Trophoblast cell (in vitro differentiated cells and primary cell): Measurements from ENCODE around the gene AKAP6.

Source experiments
- DNase-seq, 2 donors: peaks; one replicate each; pipeline ENCODE4 v3.0.0-alpha.2; 2016
- H2AFZ ChIP-seq: 2 replicates; pipeline ENCODE4 v1.6.1; 2013; ENCODE audit warnings: low read length, moderate library complexity, mild to moderate bottlenecking; ENCODE audit not compliant: insufficient read depth, poor library complexity
- H2AK5ac ChIP-seq: 2 replicates; pipeline ENCODE4 v1.6.1; 2013; ENCODE audit warnings: mild to moderate bottlenecking, low read length
- H2BK120ac ChIP-seq: 2 replicates; pipeline ENCODE4 v1.6.1; 2013; ENCODE audit warnings: low read length, mild to moderate bottlenecking, moderate library complexity; ENCODE audit not compliant: insufficient read depth, poor library complexity
- H2BK12ac ChIP-seq: 2 replicates; pipeline ENCODE4 v1.6.1; 2013; ENCODE audit warnings: mild to moderate bottlenecking, low read length, moderate library complexity
- H2BK5ac ChIP-seq: 2 replicates; pipeline ENCODE4 v1.6.1; 2013; ENCODE audit warnings: low read length, low read depth, moderate library complexity, mild to moderate bottlenecking; ENCODE audit not compliant: poor library complexity
- H3K14ac ChIP-seq: 2 replicates; pipeline ENCODE4 v1.6.1; 2013; ENCODE audit warnings: mild to moderate bottlenecking, low read length
- H3K18ac ChIP-seq: 2 replicates; pipeline ENCODE4 v1.6.1; 2013; ENCODE audit warnings: mild to moderate bottlenecking, low read length
- H3K23ac ChIP-seq: 2 replicates; pipeline ENCODE4 v1.6.1; 2013; ENCODE audit warnings: low read length
- H3K27ac ChIP-seq: 2 replicates; pipeline ENCODE4 v1.5.1; 2013; ENCODE audit warnings: low read depth, mild to moderate bottlenecking, inconsistent platforms, low read length, moderate library complexity
- H3K27me3 ChIP-seq: 2 replicates; pipeline ENCODE4 v1.6.1; 2013; ENCODE audit warnings: inconsistent platforms, mild to moderate bottlenecking, low read length, moderate library complexity; ENCODE audit not compliant: insufficient read depth
- H3K36me3 ChIP-seq, 2 experiments: 1 replicate in 1 of 2; 2 replicates in 1 of 2; pipeline ENCODE4 v1.6.1; 2013; ENCODE audit warnings: low read length in 2 of 2, mild to moderate bottlenecking in 2 of 2, moderate library complexity in 1 of 2; ENCODE audit not compliant: insufficient read depth in 2 of 2, control insufficient read depth in 1 of 2
- H3K4ac ChIP-seq: 2 replicates; pipeline ENCODE4 v1.6.1; 2013; ENCODE audit warnings: low read depth, mild to moderate bottlenecking, low read length, moderate library complexity
- H3K4me1 ChIP-seq, 2 experiments: 1 replicate in 1 of 2; 2 replicates in 1 of 2; pipeline ENCODE4 v1.6.1; 2013; ENCODE audit warnings: low read length in 2 of 2, mild to moderate bottlenecking in 2 of 2, moderate library complexity in 1 of 2; ENCODE audit not compliant: insufficient read depth in 2 of 2, control insufficient read depth in 1 of 2
- H3K4me2 ChIP-seq: 2 replicates; pipeline ENCODE4 v1.6.1; 2013; ENCODE audit warnings: inconsistent platforms, mild to moderate bottlenecking, low read length, moderate library complexity
- H3K4me3 ChIP-seq: 2 replicates; pipeline ENCODE4 v1.5.1; 2013; ENCODE audit warnings: mild to moderate bottlenecking, low read depth, low read length, inconsistent platforms
- H3K79me1 ChIP-seq: one replicate; pipeline ENCODE4 v1.6.1; 2013; ENCODE audit warnings: low read length
- H3K79me2 ChIP-seq: 2 replicates; pipeline ENCODE4 v1.6.1; 2013; ENCODE audit warnings: low read length, mild to moderate bottlenecking; ENCODE audit not compliant: control insufficient read depth, insufficient read depth, poor library complexity
- H3K9ac ChIP-seq: 2 replicates; pipeline ENCODE4 v1.6.1; 2013; ENCODE audit warnings: mild to moderate bottlenecking, low read length
- H3K9me3 ChIP-seq: 2 replicates; pipeline ENCODE4 v1.6.1; 2013; ENCODE audit warnings: low read depth, mild to moderate bottlenecking, control low read depth, inconsistent platforms, low read length; ENCODE audit not compliant: insufficient read depth
- H4K12ac ChIP-seq: 2 replicates; pipeline ENCODE4 v1.6.1; 2013; ENCODE audit warnings: low read depth, mild to moderate bottlenecking, low read length, moderate library complexity
- H4K8ac ChIP-seq: 2 replicates; pipeline ENCODE4 v1.6.1; 2013; ENCODE audit warnings: low read depth, mild to moderate bottlenecking, low read length, moderate library complexity
- H4K91ac ChIP-seq: one replicate; pipeline ENCODE4 v1.6.1; 2013; ENCODE audit warnings: low read depth, mild to moderate bottlenecking, low read length, moderate library complexity
- WGBS: extraction: QIAGEN DNeasy Blood & Tissue Kit; methylation state at CpG from one replicate; pipeline ENCODE4 v1.1.7; 2013; ENCODE audit warnings: missing lambda C conversion rate; ENCODE audit not compliant: insufficient read length, insufficient coverage; ENCODE audit errors: extremely low coverage; 5-methylcytosine and 5-hydroxymethylcytosine counted together

Gene AKAP6

GRCh38 chr14:32307881-32308582 is 21.1 kb upstream of the AKAP6 start:
- no peak overlapping the region for H2BK5ac ChIP-seq
- H3K14ac ChIP-seq: no peak overlapping the region
- no peak overlapping the region for H4K12ac ChIP-seq
- no peaks in the 10 kb centered on the region for H3K79me1 ChIP-seq
- no peak overlapping the region for H3K9ac ChIP-seq
- H3K4me2 ChIP-seq: no peak overlapping the region
- no peak overlapping the region for H3K23ac ChIP-seq
- no peaks in the 10 kb centered on the region for H3K27me3 ChIP-seq
- H3K9me3 ChIP-seq: no peaks in the 10 kb centered on the region
- H3K27ac ChIP-seq: no peak overlapping the region
- H2AK5ac ChIP-seq: no peak overlapping the region
- H3K4ac ChIP-seq: no peak overlapping the region
- H3K4me1 ChIP-seq: no peaks in the 10 kb centered on the region
- no CpG with 5 or more reads among the region's 3 CpGs for WGBS
- H3K18ac ChIP-seq: no peak overlapping the region
- H2AFZ ChIP-seq: no peak overlapping the region
- DNase-seq: no peak
- H2BK12ac ChIP-seq: peak overlapping the region; percentile 25
- H3K4me3 ChIP-seq: no peak overlapping the region
- H2BK120ac ChIP-seq: no peak overlapping the region
- H4K8ac ChIP-seq: no peak overlapping the region
- no peaks in the 10 kb centered on the region for H3K36me3 ChIP-seq
- H4K91ac ChIP-seq: no peak overlapping the region
- H3K79me2 ChIP-seq: no peaks in the 10 kb centered on the region

GRCh38 chr14:32310876-32311275 is 18.2 kb upstream of the AKAP6 start:
- Histone ChIP-seq H3K4me1 (no peaks in the 10 kb centered on the region), H4K8ac (no peak overlapping the region), H3K9me3 (no peaks in the 10 kb centered on the region), H2AFZ (no peak overlapping the region), H3K4me2 (no peak overlapping the region), H3K4ac (no peak overlapping the region), H4K91ac (no peak overlapping the region), H3K36me3 (no peaks in the 10 kb centered on the region), H3K18ac (no peak overlapping the region), H2AK5ac (no peak overlapping the region), H3K27ac (no peak overlapping the region), H3K4me3 (no peak overlapping the region), H2BK5ac (no peak overlapping the region), H2BK120ac (no peak overlapping the region), H3K9ac (no peak overlapping the region), H3K27me3 (no peaks in the 10 kb centered on the region), H4K12ac (no peak overlapping the region), H3K79me1 (no peaks in the 10 kb centered on the region), H3K79me2 (no peaks in the 10 kb centered on the region), H3K23ac (no peak overlapping the region), H2BK12ac (no peak overlapping the region), H3K14ac (no peak overlapping the region)
- no peak for DNase-seq

- H4K8ac ChIP-seq: no peak overlapping the region
- no peak overlapping the region for H2BK120ac ChIP-seq
- H4K12ac ChIP-seq: no peak overlapping the region
- no CpG with 5 or more reads among the region's 3 CpGs for WGBS
- no peak overlapping the region for H3K18ac ChIP-seq
- H3K36me3 ChIP-seq: no peaks in the 10 kb centered on the region
- no peak overlapping the region for H3K4me2 ChIP-seq
- H2BK5ac ChIP-seq: no peak overlapping the region
- H3K79me2 ChIP-seq: no peaks in the 10 kb centered on the region
- no peak overlapping the region for H3K23ac ChIP-seq
- H3K27me3 ChIP-seq: no peaks in the 10 kb centered on the region
- H3K4ac ChIP-seq: no peak overlapping the region
- no peak for DNase-seq
- no peak overlapping the region for H3K9ac ChIP-seq
- H3K27ac ChIP-seq: no peak overlapping the region
- H2AK5ac ChIP-seq: no peak overlapping the region
- no peak overlapping the region for H2BK12ac ChIP-seq
- H3K4me1 ChIP-seq: no peaks in the 10 kb centered on the region
- no peak overlapping the region for H2AFZ ChIP-seq
- no peak overlapping the region for H4K91ac ChIP-seq
- no peak overlapping the region for H3K4me3 ChIP-seq
- no peak overlapping the region for H3K14ac ChIP-seq
- H3K9me3 ChIP-seq: no peaks in the 10 kb centered on the region
- H3K79me1 ChIP-seq: no peaks in the 10 kb centered on the region
These were observed 17.6 kb upstream of the AKAP6 start for GRCh38 chr14:32311294-32312009.

- Histone ChIP-seq H4K8ac (no peak overlapping the region), H3K79me2 (no peaks in the 10 kb centered on the region), H3K27me3 (no peaks in the 10 kb centered on the region), H3K14ac (no peak overlapping the region), H3K4me2 (no peak overlapping the region), H3K23ac (no peak overlapping the region), H2BK5ac (no peak overlapping the region), H3K36me3 (no peaks in the 10 kb centered on the region), H2AK5ac (no peak overlapping the region), H3K27ac (no peak overlapping the region), H2BK12ac (no peak overlapping the region), H2BK120ac (no peak overlapping the region), H3K9ac (no peak overlapping the region), H3K18ac (no peak overlapping the region), H2AFZ (no peak overlapping the region), H3K79me1 (no peaks in the 10 kb centered on the region), H3K9me3 (no peaks in the 10 kb centered on the region), H4K91ac (no peak overlapping the region), H4K12ac (no peak overlapping the region), H3K4ac (no peak overlapping the region), H3K4me1 (no peaks in the 10 kb centered on the region), H3K4me3 (no peak overlapping the region)
- WGBS: no CpG with 5 or more reads among the region's 4 CpGs
- DNase-seq: no peak
These were observed 17.1 kb upstream of the AKAP6 start for GRCh38 chr14:32312010-32312331.
